Fibroblast of pulmonary artery (primary cell): Measurements from ENCODE around the gene NPL.

Experiments used
- DNase-seq: peaks from one replicate; pipeline ENCODE4 v3.0.0-alpha.2; 2010; ENCODE audit warnings: low read depth
- H3K4me3 ChIP-seq: replicated peaks from 2 replicates; pipeline ENCODE4 v1.5.1; 2011; ENCODE audit warnings: low read depth, mild to moderate bottlenecking, control low read depth, low read length, moderate library complexity
- TF ChIP-seq, protein P1 (sequence below): IDR thresholded peaks from 2 replicates; pipeline ENCODE4 v1.5.1; 2011; ENCODE audit warnings: mild to moderate bottlenecking, control low read depth, low read length, inconsistent platforms; ENCODE audit errors: missing control alignments

Gene NPL

DNA sequence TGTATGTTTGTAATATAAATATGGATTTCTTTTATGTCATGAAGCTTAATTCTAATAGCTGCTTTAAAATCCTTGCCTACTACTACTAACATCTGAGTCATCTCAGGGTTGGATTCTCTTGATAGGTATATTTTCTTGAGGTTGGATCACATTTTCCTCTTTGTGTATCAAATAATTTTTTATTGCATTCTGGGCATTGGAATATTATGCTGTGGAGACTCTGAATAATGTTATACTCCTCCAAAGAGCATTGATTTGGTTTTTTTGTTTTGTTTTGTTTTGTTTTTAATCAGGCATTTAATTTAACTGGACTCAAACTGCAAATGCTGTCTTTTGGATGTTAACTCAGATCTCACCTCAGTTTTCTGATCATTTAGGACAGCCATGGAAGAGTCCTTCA lies 57.5 kb downstream of the NPL start:
- DNase-seq = no peak
- TF ChIP-seq, protein P1, sequence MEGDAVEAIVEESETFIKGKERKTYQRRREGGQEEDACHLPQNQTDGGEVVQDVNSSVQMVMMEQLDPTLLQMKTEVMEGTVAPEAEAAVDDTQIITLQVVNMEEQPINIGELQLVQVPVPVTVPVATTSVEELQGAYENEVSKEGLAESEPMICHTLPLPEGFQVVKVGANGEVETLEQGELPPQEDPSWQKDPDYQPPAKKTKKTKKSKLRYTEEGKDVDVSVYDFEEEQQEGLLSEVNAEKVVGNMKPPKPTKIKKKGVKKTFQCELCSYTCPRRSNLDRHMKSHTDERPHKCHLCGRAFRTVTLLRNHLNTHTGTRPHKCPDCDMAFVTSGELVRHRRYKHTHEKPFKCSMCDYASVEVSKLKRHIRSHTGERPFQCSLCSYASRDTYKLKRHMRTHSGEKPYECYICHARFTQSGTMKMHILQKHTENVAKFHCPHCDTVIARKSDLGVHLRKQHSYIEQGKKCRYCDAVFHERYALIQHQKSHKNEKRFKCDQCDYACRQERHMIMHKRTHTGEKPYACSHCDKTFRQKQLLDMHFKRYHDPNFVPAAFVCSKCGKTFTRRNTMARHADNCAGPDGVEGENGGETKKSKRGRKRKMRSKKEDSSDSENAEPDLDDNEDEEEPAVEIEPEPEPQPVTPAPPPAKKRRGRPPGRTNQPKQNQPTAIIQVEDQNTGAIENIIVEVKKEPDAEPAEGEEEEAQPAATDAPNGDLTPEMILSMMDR = no peak

DNA sequence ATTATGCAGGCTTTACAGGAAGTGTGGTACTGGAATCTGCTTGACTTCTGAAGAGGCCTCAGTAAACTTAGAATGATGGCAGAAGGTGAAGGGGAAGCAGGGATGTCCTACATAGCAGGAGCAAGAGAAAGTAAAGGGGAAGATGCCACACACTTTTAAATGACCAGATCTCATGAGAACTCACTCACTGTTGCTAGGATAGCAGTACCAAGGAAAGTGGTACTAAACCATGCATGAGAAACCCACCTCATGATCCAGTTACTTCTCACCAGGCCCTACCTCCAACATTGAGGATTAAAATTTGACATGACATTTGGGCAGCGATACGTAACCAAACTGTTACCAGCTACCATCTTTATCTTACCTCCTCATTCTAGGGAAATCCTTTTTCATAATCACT lies 59.2 kb downstream of the NPL start:
- TF ChIP-seq, protein P1 = no peak
- DNase-seq = no peak
- no peak overlapping the region for H3K4me3 ChIP-seq

More for the DNA sequence above, 57.5 kb downstream of the NPL start:
- H3K4me3 ChIP-seq = no peak overlapping the region

DNA sequence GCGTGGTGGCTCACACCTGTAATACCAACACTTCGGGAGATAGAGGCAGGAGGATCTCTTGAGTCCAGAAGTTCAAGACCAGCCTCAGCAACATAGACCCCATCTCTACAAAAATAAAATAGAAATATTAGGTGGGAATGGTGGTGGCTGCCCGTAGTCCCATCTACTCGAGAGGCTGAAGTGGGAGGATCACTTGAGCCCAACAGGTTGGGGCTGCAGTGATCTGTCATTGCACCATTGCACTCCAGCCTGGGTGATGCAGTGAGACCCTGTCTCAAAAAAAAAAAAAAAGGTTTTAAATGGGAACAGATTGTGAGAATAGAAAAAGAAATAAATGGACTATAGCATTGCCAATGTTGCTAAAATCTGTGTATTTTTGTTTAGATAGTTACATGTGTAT lies 60.7 kb downstream of the NPL start:
- DNase-seq = no peak
- H3K4me3 ChIP-seq = no peak overlapping the region
- TF ChIP-seq, protein P1 = no peak

DNA sequence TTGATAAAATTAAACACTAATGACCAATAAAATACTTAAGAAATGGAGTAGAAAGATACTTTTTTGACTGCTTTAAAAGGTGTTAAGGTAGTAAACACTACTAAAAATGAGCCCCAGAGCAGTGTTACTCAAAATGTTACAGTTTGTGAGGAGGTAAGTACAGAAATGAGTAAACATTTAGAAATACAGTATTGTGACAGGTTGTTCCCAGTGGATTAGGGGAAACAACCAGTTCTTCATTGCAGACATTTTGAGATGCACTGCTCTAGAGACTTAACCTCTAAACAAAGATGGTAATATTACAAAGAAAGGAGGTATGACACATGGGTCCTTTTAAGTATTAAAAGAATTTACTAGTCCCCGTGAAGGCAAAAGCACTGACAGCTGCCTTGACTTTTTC lies 62.3 kb downstream of the NPL start:
- no peak overlapping the region for H3K4me3 ChIP-seq
- TF ChIP-seq, protein P1 = no peak
- no peak for DNase-seq

DNA sequence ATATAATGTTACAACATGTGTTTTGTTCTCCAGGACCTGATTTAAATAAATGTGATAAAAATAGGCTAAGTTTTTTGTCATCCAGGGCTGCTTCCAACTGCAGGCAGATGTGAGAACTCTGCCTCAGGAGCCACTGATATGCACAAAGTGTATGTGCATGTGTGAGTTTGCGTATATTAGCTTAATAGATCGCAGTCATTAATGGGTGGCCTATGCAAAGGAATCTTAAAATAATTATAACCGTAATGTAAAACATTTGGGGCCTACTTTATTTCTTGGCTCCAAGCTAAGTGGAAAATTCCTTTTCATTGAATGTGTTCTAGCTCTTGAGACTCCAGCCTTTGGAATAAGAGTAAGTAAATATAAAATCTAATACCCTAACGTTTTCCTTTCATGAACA lies 66.3 kb downstream of the NPL start:
- DNase-seq = no peak

DNA sequence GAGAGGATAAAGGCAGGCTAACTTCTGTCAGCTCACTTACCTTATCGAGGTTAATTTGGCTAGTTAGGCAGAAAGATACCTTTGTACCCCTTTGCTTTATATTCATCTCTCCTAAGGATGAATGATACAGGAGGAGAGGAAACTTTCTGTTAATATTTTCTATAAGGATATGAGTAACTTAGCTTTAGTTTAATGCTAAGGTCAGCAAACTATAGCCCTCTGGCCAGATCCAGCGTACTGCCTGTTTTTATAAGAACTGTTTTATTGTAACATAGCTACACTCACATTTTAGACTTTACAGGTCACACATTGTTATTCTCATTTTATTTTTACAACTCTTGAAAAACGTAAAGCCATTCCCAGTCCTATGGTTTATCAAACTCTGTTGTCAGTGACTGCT lies 67.6 kb downstream of the NPL start:
- TF ChIP-seq, protein P1 = no peak
- H3K4me3 ChIP-seq = no peak overlapping the region
- DNase-seq = no peak

More for the DNA sequence above, 66.3 kb downstream of the NPL start:
- TF ChIP-seq, protein P1 = no peak
- no peak overlapping the region for H3K4me3 ChIP-seq

DNA sequence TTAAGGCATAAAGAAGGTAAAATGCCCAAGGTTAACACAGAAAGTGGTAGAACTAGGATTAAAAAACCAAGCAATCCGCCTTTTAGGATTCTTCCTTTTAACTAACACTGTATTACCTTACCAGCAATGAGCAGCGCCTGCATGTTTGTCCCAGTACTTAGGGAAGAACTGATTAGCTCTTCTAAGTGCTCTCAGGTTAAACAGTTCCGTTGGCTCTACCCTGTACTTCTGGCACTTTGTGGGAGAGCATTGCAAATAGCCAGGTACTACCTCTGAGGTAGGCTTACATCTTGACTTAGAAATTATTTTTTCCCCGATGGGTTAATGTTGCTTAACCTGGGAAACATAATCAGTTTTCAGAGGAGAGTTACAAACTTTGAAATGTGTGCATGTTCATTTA lies 71.1 kb downstream of the NPL start:
- TF ChIP-seq, protein P1 = no peak
- DNase-seq = no peak
- H3K4me3 ChIP-seq = no peak overlapping the region
